Measurements from ENCODE around the gene TCHH. TPM values are rescaled to one million over a fixed set of nuclear protein-coding genes. Genes with fewer than 3 reads are reported as not detected.
"Not testable (repeated sequence)": the region's sequence is repeated elsewhere in the genome, so short reads cannot be mapped to it uniquely, and the experiment has no call there.

The TCHH gene
- total and polyA plus RNA-seq, 2 donors, result 0.11 TPM; not detected in 1

DNA sequence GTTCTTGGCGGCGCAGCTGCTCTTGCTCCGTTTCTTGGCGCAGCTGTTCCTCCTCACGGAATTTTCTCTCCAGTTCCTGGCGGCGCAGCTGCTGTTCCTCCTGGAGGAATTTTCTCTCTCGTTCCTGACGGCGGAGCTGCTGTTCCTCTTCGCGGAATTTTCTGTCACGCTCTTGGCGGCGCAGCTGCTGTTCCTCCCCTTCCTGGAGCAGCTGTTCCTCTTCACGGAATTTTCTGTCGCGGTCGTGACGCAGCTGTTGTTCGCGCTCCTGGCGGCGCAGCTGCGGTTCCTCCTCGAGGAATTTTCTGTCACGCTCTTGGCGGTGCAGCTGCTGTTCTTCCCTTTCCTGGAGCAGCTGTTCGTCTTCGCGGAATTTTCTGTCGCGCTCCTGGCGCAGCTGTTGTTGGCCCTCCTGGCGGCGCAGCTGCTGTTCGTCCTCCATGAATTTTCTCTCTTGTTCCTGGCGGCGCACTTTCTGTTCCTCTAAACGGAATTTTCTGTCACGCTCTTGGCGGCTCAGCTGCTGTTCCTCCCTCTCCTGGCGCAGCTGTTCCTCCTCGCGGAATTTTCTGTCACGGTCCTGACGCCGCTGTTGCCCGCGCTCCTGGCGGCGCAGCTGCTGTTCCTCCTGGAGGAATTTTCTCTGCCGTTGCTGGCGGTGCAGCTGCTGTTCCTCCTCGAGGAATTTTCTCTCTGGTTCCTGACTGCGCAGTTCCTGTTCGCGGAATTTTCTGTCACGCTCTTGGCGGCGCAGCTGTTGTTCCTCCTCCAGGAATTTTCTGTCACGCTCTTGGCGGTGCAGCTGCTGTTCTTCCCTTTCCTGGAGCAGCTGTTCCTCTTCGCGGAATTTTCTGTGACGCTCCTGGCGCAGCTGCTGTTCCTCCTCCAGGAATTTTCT is 7.0 kb downstream of the TCHH start:
- H3K36me3 ChIP-seq (ENCODE audit: insufficient read depth), result no peaks in the 10 kb centered on the region
- WGBS, result 10% methylated on average over 67 of the region's 67 CpGs
- DNase-seq (ENCODE audit: extremely low spot score), result no peak
- no peaks in the 10 kb centered on the region for H3K4me1 ChIP-seq (ENCODE audit: insufficient read depth)
- H3K4me3 ChIP-seq (ENCODE audit: low read depth, low read length), result no peak overlapping the region
- H3K27ac ChIP-seq (ENCODE audit: low read depth), result no peak overlapping the region

DNA sequence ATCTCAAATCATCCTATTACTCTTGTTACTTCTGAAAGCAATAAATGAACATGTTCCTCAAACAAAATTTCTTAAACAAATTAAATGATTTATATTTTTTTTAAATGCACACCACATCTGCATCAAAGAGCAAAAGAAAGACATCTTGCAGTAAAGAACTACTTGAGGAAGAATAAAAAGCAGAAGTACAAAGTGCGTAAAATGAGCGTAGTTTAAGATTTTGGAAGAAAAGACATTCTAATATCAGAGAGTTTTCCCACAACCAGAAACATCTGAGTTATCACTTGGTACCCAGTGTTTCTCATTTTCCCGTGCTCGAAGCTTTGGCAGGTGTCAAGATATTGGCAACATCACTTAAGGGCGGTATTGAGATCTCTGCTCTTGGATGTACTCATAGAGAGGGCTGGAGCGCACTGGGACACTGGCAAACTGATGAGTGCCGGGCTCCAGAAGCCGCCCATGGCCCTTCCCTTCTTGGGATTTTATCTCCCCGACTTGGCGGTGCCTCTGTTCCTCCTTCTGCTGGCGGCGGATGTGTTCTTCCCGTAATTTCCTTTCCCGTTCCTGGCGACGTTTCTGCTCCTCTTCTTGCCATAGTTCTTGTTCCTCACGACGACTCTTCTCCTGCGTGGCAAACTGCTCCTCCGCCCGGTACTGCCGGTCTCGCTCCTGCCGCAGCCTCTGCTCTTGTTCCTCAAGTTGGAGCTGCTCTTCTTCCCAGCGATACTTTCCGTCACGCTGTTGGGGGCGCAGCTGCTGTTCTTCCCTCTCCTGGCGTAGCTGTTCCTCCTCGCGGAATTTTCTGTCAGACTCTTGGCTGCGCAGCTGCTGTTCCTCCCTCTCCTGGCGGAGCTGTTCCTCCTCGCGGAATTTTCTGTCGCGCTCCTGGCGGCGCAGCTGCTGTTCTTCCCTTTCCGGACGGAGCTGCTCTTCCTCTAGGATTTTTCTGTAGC is 7.9 kb downstream of the TCHH start:
- H3K4me1 ChIP-seq (ENCODE audit: insufficient read depth), result no peaks in the 10 kb centered on the region
- H3K4me3 ChIP-seq (ENCODE audit: low read depth, low read length), result no peak overlapping the region
- no peak for DNase-seq (ENCODE audit: extremely low spot score)
- H3K27ac ChIP-seq (ENCODE audit: low read depth), result no peak overlapping the region
- WGBS, result 16% methylated on average over 41 of the region's 41 CpGs
- no peaks in the 10 kb centered on the region for H3K36me3 ChIP-seq (ENCODE audit: insufficient read depth)

DNA sequence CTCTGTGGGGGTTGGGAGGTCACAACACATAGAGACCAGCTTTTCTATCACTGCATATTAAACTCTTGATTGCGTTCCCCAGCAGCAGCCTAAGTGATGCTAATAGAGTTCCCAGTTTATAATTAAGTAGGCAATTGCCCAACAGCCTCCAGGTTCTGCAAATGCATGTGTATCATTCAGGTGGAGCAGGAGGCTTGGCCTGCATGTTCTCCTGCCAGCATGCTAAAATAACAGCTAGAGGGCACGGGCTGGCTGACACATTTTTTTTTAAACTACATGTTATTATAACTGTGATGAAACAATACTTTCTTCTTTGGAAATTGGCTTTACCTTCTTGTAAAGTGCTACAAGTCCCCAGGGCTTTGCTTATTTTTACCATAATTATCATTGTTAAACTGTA is 10.4 kb downstream of the TCHH start:
- DNase-seq (ENCODE audit: extremely low spot score), result no peak
- 48% methylated on average over 2 of the region's 2 CpGs for WGBS

DNA sequence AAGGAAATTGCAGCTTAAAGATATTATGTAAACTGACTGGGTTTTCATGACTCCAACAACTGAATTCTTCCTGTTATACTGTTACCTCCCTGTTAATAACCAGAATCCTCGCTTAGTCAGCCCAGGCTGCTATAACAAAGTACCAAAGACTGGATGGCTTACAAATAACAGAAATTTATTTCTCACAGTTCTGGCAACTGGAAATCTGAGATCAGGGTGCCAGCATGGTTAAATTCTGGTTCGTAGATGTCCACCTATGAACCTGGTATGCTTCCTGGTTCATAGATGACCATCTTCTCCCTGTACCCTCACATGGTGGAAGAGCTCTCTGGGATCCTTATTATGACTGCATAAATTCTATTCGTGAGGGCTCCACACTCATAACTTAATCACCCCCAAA is 18.3 kb downstream of the TCHH start:
- Histone ChIP-seq H3K36me3 (ENCODE audit: insufficient read depth) (no peaks in the 10 kb centered on the region), H3K4me3 (ENCODE audit: low read depth, low read length) (no peak overlapping the region), H3K4me1 (ENCODE audit: insufficient read depth) (no peaks in the 10 kb centered on the region), H3K27ac (ENCODE audit: low read depth) (no peak overlapping the region)
- DNase-seq (ENCODE audit: extremely low spot score), result no peak
- WGBS, result 61% methylated on average over 3 of the region's 3 CpGs

More for the DNA sequence above, 10.4 kb downstream of the TCHH start:
- Histone ChIP-seq H3K27ac (ENCODE audit: low read depth) (no peak overlapping the region), H3K4me1 (ENCODE audit: insufficient read depth) (no peaks in the 10 kb centered on the region), H3K4me3 (ENCODE audit: low read depth, low read length) (no peak overlapping the region), H3K36me3 (ENCODE audit: insufficient read depth) (no peaks in the 10 kb centered on the region)

DNA sequence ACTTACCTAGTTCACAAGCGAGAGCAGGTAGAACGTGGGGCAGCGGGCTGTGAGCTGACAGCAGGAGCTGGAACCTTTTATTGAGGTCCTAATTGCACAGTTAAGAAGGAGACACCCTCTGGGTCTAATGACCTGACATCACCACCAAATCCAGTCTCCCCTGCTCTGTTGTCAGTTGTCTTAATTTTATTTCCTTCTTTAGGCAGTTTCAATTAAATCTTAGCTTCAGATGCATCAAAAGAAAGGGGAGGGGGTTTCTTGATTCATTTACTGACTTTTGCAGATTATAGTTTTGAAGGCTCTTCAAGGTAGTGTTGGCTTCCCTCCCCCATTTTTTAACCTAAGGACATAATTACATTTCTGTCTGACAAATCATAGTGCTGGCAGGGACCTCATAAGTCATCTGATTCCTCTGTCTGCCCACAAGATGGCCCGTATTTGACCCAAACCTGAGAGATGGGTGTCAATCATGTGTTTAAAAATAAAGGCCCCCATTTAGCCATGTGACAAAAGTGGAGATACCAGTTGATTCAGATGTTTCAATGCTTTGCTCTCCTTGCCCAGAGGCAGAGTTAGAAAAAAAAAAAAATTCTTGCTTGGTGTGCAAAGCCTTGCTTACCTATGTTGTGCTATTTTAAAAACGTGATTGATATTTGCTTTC is 26.1 kb downstream of the TCHH start, which contains the start of gene TCHHL1:
Gene TCHHL1 (minus strand): TSS at position 51 of the 661 bp plus-strand sequence. CDS start 921 bp downstream, outside the sequence.
- H3K4me3 ChIP-seq (ENCODE audit: low read depth, low read length), result no peak within 1 kb of the TSS
- no peaks in the 10 kb centered on the region for H3K36me3 ChIP-seq (ENCODE audit: insufficient read depth)
- no peak for DNase-seq (ENCODE audit: extremely low spot score)
- H3K4me1 ChIP-seq (ENCODE audit: insufficient read depth), result no peaks in the 10 kb centered on the region
- 59% methylated on average over 5 of the region's 5 CpGs for WGBS
- no peak within 1 kb of the TSS for H3K27ac ChIP-seq (ENCODE audit: low read depth)

DNA sequence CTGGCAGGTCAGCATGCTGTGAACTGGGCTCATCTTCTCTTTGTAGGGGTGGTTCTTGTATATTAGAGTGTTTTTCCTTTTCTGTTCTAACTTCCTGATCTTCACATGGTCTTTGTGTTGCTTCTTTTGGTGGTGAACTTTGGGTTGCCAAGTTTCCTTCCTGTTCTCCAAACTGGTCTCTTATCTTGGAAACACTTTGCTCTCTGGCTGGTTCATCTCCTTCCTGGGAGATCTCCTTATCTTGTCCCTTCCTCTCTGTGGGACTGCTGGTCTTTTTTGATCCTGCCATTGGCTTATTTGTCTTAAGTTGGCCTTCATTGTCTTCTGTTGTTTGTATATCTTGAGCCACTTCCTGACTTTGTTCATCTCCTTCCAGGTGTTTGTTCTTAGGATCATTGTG is 28.5 kb downstream of the TCHH start:
- Histone ChIP-seq H3K27ac (ENCODE audit: low read depth) (no peak overlapping the region), H3K4me1 (ENCODE audit: insufficient read depth) (no peaks in the 10 kb centered on the region), H3K4me3 (ENCODE audit: low read depth, low read length) (no peak overlapping the region), H3K36me3 (ENCODE audit: insufficient read depth) (no peaks in the 10 kb centered on the region)
- no peak for DNase-seq (ENCODE audit: extremely low spot score)

DNA sequence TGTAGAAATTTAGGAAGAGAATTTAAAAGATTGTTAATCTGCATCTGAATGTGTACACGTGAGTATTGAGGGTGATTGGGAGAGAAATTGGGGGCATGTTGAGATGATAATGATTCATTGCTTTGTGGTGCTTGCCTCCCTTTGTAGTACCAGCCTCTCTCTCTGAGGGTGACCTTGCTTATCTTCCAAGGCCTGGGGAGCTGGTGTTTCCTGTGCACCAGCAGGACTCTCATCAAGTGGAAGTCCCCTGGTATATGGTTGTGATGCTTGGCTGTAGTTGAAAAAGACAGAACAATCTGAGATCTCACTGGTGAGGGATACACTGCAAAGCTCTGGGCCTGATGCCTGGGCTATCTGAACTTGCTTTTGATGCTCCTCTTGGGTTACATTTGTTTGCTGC is 30.4 kb downstream of the TCHH start:
- 28% methylated on average over 1 of the region's 1 CpG for WGBS
- H3K36me3 ChIP-seq (ENCODE audit: insufficient read depth), result no peaks in the 10 kb centered on the region
- DNase-seq (ENCODE audit: extremely low spot score), result no peak
- no peaks in the 10 kb centered on the region for H3K4me1 ChIP-seq (ENCODE audit: insufficient read depth)
- no peak overlapping the region for H3K4me3 ChIP-seq (ENCODE audit: low read depth, low read length)
- no peak overlapping the region for H3K27ac ChIP-seq (ENCODE audit: low read depth)

DNA sequence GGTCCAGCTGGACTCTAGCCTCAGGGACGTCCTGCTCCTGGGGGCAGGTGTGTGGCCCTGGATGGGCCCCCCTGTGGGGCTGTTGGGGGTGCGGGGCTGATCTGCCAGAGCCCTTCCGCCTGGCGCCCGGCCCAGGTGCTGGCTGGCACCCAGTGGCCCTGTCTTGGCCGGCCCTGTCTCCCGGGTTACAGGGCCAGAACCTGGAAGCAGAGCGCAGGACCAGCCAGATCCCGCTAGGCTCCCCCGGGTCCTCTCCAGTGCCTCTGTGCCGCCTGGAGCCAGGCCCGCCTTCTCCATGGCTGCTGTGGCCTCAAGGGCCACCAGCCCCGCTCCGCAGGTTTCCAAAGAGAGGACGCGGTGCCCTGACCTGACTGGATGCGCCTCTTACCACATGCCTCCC is 34.2 kb downstream of the TCHH start:
- 94% methylated on average over 17 of the region's 17 CpGs for WGBS
- not testable (repeated sequence) for H3K4me3 ChIP-seq (ENCODE audit: low read depth, low read length); DNase-seq (ENCODE audit: extremely low spot score); H3K36me3 ChIP-seq (ENCODE audit: insufficient read depth); H3K27ac ChIP-seq (ENCODE audit: low read depth); H3K4me1 ChIP-seq (ENCODE audit: insufficient read depth)

DNA sequence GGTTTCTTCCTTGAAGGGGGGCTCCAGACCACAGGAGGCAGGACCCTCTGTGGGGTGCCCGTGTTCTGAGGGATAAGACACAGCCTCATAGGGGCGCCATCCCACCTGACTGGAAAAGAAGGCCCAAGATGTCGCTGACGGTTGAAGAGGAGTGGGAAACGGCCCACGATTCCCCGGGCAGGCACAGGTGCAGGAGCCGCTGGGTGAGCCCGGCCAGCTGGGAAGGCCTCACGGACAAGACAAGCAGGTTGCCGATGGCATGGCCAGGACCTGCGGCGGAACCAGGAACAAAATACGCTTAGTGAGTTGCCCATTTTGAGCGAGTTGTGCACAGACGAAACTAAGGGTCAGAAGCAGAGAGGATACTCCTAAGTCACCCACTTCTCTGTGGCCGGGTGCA is 34.8 kb downstream of the TCHH start:
- H3K27ac ChIP-seq (ENCODE audit: low read depth); DNase-seq (ENCODE audit: extremely low spot score); H3K4me3 ChIP-seq (ENCODE audit: low read depth, low read length); H3K36me3 ChIP-seq (ENCODE audit: insufficient read depth); H3K4me1 ChIP-seq (ENCODE audit: insufficient read depth): not testable (repeated sequence)
- WGBS, result 91% methylated on average over 17 of the region's 17 CpGs

DNA sequence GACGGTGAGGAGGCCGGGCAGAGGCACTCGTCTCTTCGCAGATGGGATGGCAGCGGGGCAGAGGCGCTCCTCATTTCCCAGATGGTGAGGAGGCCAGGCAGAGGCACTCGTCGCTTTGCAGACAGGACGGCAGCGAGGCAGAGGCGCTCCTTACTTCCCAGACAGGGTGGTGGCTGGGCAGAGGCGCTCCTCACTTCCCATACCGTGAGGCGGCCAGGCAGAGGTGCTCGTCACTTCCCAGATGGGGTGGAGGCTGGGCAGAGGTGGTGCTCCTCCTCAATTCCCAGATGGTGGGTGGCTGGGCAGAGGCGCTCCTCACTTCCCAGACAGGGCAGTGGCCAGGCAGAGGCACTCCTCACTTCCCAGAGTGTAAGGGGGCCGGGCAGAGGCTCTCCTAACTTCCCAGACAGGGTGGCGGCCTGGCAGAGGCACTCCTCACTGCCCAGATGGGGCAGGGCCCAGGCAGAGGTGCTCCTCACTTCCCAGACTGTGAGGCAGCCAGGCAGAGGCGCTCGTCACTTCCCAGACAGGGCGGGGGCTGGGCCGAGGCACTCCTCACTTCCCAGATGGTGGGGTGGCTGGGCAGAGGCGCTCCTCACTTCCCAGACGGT is 36.3 kb downstream of the TCHH start:
- no peaks in the 10 kb centered on the region for H3K4me1 ChIP-seq (ENCODE audit: insufficient read depth)
- 86% methylated on average over 24 of the region's 24 CpGs for WGBS
- no peak overlapping the region for H3K27ac ChIP-seq (ENCODE audit: low read depth)
- no peaks in the 10 kb centered on the region for H3K36me3 ChIP-seq (ENCODE audit: insufficient read depth)
- DNase-seq (ENCODE audit: extremely low spot score), result no peak
- H3K4me3 ChIP-seq (ENCODE audit: low read depth, low read length), result no peak overlapping the region

DNA sequence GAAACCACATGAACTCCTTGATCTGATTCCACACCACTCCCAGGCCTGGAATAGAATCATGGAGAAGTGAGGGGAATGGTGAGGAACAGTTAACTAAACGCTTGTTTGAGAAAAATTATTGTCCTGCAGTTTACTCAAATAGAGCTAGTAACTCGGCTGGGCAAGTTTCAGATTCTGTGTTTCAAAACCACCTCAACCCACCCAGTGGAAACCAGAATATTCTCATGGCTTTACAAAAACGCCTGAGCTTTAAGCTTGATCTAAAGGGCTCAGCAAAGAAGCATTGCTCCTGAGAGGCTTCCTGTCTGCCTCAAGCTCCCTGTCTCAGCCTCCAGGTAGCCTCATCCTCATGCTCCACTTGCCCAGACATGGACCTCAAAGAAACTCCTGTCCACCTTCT is 42.9 kb downstream of the TCHH start:
- Histone ChIP-seq H3K27ac (ENCODE audit: low read depth) (no peak overlapping the region), H3K36me3 (ENCODE audit: insufficient read depth) (no peaks in the 10 kb centered on the region), H3K4me3 (ENCODE audit: low read depth, low read length) (no peak overlapping the region), H3K4me1 (ENCODE audit: insufficient read depth) (no peaks in the 10 kb centered on the region)
- WGBS, result 79% methylated on average over 3 of the region's 3 CpGs
- DNase-seq (ENCODE audit: extremely low spot score), result no peak

DNA sequence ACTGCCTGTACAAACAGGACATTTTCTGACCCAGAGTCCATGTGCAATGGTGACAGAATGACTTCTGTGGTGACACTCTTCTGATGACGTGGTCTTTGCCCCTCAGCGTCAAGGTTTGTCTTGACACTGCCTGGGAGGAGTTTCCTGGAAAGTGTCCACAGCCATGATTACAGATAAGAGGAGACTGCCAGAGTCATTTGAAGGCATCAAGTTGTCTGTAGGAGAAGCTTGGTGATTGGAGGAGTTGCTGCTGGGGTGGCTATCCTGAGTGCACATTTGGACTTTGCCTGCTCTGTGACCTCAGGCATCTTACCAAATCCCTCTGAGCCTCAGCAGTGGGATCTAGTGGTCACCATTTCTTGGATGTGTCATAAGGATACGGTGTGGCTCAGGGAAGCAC is 44.1 kb downstream of the TCHH start:
- DNase-seq (ENCODE audit: extremely low spot score), result no peak
- Histone ChIP-seq H3K36me3 (ENCODE audit: insufficient read depth) (no peaks in the 10 kb centered on the region), H3K4me3 (ENCODE audit: low read depth, low read length) (no peak overlapping the region), H3K27ac (ENCODE audit: low read depth) (no peak overlapping the region), H3K4me1 (ENCODE audit: insufficient read depth) (no peaks in the 10 kb centered on the region)
- WGBS, result 72% methylated on average over 3 of the region's 3 CpGs

DNA sequence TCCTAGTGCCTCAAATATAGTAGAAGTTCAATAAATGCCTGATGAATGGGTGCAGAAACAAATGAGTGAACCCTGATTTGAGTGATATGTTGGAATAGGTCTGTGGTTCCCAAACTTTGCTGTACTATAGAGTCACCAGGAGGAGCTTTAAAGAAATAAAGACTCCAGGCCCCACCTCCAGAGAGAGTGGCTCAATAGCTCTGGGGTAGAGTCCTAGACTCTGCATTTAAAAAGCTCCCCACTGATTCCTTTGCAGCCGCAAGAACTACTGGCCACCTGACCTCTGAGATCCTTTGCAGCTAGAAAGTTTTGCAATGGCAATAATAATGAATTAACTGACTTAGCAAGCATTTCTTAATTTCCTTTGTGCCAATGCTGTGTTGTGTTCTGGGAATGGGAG is 47.3 kb downstream of the TCHH start:
- WGBS, result 56% methylated on average over 1 of the region's 1 CpG
- H3K36me3 ChIP-seq (ENCODE audit: insufficient read depth), result no peaks in the 10 kb centered on the region
- no peaks in the 10 kb centered on the region for H3K4me1 ChIP-seq (ENCODE audit: insufficient read depth)
- no peak for DNase-seq (ENCODE audit: extremely low spot score)
- H3K27ac ChIP-seq (ENCODE audit: low read depth), result no peak overlapping the region
- no peak overlapping the region for H3K4me3 ChIP-seq (ENCODE audit: low read depth, low read length)

Measured in urinary bladder (tissue), 4 donors.